HG03439 (cell line): Measurements from ENCODE around the gene ST3GAL3.

Source experiments
- ATAC-seq: cut with Tn5 transposase; IDR thresholded peaks from one replicate; pipeline ENCODE4 v1.9.1; 2021; ENCODE audit warnings: mild to moderate bottlenecking, moderate library complexity; ENCODE audit not compliant: unreplicated experiment

Gene ST3GAL3

DNA sequence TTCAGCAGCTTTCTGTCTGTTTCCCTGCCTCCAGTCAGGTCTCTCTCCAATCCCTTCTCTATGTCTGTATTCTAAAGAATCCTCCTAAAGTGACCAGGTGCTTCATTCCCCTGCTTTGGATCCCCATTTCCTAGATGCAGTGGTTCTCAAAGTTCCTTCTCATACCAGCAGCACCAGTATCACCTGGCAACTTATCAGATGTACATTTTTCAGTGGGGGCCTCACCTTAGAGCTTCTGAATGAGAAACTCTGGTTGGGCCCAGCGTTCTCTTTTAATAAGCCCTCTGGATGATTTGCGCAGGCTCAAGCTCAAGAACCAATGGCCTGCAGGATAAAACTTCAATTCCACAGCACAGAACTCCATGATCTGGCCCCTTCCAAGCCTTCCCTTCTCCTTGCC lies 200.9 kb downstream of the ST3GAL3 start:
- no peak for ATAC-seq

DNA sequence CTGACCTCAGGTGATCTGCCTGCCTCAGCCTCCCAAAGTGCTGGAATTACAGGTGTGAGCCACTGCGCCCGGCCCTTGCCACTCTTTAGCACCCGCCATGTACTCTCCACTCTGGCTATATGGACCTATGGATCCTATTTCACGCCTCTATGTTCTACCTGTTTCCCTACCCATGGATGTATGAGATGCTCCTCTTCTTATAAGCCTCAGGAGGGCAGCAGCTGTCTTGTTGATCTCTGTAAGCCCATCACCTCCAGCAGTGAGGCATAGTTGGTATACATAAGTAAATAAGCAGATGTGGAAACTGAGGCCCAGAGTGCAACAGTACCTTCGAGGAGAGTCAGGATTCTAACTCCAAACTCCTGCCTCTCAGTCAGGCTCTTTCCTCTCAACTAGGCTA lies 201.5 kb downstream of the ST3GAL3 start:
- ATAC-seq, result no peak

DNA sequence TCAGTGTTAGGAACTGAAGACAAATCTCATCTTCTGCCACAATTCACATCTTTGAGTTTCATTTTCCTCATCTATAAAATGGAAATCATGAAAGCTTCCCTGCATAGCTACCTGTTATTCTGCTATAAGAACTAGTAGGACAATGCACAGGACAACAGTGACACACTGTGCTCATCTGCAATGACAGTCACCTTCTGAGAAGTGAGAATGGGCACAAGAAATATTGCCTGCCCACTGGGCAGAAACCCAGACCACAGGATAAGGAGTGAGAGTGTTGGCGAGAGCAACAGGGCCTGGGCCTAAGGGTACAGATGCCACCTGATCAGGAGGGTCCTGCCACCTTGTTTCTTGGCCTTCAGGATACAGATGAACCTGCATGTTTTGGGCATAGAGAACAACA lies 203.0 kb downstream of the ST3GAL3 start:
- ATAC-seq, result no peak

DNA sequence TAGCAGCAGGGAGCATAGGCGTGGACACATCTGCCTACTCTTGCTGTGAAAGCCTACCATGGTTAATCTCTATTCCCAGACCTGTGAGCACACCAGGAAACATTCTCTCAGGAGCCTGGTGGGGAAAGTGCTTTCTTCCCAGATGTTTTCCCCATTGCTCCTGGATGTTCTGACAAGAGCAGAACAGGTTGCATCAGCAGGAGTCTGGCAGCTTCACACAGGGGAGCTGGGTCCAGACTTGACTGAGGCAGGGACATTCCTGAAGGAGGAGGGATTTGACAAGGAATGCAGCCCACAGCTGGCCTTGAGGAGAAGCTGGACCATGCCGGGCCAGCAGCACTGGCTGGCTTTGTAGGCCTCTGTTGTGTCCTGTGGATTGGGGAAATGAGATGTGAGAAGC lies 205.3 kb downstream of the ST3GAL3 start:
- ATAC-seq, result no peak

DNA sequence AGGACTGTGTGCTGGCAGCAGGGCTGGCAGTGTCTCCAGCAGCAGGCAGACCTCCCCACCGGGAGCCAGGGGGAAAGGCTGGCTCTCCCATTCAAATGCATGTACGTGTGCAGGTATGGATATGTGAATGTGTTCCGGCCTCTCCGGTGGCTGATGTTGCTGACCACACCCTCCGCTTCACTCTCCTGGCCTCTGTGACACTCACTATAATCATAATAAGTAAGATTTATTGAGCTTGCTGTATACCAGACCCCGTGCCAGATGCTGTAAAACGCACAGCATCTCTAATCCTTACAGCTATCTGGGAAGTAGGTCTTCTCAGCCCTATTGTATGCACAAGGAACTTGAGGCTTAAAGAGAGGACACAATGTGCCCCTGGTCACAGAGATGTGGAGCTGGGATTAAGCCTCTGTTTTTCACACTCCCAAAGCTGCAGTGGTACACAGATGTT lies 205.7 kb downstream of the ST3GAL3 start:
- ATAC-seq, result no peak

DNA sequence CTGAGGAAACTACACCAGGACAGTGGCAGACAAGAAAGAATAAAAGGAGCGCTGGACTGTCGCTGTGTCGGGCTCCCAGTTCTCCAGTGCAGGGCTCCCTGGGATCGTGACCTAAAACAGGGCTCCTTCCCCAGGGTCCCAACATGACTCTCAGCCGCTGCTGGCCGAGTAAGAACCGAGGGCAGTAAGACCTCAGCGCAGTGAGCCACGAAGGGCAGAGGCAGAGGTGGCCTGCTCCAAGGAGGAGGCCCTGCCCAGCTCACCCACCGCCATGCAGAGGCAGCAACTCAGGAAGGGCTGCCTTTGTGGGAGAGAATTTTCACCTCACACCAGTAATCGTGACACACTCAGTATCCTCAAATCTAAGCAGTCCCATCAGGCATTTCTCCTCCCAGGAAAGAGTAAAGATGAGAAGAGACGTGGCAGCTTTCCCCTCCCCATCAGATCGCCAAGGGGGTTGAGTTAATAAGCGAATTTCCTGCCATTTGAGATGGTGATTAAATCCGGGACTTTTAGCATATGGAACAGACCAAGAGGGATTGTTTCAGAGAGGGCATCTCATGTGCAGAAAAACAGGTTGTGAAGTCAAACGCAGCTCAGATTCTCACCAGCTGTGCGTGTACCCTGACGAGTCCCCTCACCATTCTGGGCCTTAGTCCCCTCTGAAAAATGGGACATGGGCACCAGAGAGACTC lies 206.5 kb downstream of the ST3GAL3 start:
- ATAC-seq, result no peak

DNA sequence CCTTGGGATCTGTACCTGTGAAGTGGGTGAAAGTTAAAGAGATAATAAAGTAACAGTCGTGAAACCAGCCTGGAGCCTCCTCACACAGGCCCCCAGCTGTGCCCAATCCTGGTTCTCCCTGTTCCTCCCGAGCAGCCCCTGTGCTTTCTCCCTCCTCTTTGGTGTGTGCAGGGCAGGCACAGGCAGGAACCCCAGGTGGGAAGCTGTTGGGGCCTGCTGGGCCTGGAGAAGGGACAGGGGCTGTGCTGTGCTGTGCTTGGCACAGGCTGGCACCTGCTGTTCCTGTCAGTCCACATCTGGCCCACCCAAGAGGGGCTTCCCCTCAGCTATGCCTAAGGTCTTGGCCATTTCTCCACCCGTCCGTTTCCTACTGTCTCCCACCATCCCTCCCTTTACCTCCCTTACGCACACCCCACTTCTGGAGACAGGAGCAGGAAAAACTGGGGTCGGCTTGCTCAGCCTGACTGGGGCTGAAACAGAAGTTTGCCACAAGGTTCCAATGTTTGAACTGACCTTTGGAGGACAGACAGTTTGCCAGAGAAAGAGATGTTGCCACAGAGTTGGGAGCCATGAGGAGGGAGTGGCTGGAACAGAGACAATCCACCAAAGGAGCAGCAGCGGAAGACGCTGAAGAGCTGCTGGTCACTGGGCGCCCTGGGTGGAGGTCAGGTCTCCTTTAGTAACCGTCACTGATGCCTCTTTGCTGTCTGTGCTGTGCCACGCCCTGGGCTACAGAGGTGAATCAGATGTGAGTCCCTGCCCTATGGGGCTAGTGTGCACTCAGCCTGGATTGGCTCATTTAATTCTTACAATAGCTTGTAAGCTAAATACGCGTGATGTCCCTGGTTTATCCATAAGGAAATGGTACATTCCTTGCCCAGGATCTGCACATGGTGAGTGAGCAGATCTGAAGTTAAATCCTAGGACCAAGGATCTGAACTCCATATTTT lies 207.5 kb downstream of the ST3GAL3 start:
- no peak for ATAC-seq

DNA sequence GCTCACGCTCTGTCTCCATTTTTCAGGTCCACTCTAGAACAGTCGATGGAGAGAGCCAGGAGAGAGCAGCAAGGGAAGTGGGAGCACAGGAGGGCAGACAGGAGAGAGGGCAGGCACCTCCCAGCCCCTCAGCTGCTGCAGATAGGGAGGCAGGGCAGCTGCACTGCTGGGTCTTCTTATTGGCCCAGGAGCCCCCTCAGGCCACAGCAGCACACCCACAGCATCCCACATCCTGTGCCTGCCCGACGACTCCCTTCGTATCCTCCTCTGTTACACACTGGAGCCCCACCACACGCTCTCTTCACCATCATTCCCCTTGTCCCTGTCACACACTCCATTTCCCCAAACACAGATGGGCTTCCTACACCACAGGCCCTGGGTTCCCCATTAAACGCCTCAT lies 212.6 kb downstream of the ST3GAL3 start:
- ATAC-seq, result no peak

DNA sequence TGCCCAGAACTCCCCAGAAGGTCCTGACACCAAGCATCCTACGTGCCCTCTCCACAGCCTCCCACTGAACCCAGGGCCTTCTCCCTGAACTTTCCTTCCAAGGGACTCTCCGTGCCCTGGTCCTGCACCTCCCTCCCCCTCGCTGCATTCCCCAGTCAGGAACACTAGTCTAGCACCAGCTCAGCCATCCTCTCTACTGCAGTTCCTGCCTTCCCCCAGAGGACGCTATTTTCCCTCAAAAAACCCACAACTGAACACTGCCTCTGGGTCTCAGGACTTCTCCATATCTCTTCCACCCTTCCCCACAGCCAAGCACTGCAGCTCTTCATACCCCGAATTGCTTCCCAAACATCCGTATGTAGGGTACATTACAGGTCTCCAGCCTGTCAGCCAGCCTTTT lies 213.7 kb downstream of the ST3GAL3 start:
- no peak for ATAC-seq

DNA sequence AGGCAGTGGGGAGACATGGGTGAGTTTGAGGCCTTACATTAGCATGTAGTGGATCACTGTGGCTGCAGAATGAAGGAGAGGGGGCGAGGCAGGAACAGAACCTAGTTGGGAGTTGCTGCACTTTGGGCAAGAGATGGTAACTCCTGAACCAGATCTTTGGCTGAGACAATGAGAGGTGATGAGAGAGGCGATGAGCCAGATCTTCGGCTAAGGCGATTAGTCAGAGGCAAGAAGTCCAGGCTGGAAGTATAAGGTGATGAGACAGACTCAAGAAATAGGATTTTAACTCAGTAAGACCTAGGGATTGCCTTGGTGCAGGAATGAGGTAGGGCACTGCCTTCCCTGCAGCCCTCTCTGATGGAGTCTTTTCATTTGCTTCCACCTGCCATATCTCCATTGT lies 217.2 kb downstream of the ST3GAL3 start:
- ATAC-seq, result no peak

DNA sequence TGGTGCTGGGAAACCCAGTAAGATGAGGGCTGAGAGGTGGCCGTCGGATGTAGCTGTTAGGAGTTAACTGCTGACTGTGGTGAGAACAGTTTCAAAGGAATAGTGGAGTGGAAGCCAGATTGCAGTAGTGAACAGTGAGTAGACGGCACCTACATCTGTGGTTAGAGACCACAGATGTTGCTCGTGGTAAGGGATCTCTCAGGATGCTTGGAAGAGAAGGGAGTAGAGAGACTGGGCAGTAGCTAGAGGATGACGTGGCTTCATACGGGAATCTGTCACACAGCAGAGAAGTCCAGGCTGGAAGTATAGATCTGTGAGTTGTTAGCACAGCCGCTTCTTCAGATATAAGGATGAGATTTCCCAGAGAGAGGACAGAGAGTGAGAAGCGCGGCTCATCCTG lies 218.5 kb downstream of the ST3GAL3 start:
- ATAC-seq, result no peak

DNA sequence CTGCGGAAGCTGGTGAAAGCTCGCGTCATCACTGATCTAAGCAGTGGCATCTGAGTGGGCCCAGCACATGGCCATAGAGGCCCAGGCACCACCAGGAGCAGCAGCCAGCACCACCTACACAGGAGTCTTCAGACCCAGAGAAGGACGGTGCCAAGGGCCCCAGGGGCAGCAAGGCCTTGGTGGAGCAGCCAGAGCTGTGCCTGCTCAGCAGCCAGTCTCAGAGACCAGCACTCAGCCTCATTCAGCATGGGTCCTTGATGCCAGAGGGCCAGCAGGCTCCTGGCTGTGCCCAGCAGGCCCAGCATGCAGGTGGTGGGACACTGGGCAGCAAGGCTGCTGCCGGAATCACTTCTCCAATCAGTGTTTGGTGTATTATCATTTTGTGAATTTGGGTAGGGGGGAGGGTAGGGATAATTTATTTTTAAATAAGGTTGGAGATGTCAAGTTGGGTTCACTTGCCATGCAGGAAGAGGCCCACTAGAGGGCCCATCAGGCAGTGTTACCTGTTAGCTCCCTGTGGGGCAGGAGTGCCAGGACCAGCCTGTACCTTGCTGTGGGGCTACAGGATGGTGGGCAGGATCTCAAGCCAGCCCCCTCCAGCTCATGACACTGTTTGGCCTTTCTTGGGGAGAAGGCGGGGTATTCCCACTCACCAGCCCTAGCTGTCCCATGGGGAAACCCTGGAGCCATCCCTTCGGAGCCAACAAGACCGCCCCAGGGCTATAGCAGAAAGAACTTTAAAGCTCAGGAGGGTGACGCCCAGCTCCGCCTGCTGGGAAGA lies 223.0 kb downstream of the ST3GAL3 start:
- no peak for ATAC-seq

DNA sequence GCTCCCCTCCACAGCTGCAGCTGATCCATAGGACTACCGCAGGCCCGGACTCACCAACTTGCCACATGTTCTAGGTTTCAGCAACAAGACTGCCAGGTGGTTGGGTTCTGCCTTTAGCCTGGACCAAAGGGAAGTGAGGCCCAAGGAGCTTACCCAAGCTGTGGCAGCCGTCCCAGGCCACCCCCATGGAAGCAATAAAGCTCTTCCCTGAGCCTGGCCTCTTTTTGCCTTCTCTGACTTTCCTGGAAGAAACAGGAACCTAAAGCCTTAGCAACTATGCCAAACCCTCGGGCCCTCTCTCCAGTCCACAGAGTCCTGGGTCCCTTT lies 223.6 kb downstream of the ST3GAL3 start:
- ATAC-seq, result no peak

DNA sequence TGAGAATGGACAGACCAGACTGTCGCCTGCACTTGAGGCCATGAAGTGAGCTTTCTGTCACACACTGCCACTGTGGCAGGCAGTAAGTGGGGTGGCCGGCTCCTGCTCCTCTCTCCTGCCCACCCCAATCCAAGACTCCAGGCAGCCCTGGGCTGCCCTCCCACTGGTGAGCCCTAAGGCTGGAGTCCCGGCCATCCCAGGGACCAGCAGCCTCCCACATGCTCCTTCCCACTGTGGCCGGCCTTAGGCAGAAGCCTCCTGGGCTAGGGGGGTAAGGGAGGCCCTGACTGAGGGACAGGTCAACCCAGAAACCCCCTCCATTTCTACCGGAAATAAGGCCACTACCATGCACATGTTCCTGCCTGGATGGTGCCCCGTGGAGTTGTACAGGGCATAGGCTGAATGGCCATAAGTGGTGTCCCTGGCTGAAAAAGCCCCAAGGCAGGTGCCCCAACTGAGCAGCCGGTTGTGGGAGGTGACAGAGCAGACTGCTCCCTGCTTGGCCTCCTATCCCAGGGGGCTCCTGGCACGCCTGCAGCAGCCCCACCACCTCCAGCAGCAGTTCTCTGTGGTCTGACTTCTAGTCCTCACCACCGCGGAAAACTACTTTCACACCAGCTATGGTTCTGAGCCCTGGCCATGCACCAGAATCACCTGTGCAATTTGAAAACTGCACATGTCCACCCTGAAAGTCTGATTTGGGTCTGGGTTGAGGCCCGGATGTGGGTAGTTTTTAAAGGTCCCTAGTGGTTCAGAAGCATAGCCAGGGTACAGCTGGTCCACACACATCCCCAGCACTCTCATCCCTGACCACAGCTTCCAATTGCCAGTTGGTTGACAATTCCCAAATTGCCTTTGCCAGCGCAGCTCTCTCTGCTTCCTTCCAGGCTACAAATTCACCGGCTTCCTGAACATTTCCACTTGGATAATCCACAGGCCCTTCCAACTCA lies 224.7 kb downstream of the ST3GAL3 start:
- ATAC-seq, result no peak

DNA sequence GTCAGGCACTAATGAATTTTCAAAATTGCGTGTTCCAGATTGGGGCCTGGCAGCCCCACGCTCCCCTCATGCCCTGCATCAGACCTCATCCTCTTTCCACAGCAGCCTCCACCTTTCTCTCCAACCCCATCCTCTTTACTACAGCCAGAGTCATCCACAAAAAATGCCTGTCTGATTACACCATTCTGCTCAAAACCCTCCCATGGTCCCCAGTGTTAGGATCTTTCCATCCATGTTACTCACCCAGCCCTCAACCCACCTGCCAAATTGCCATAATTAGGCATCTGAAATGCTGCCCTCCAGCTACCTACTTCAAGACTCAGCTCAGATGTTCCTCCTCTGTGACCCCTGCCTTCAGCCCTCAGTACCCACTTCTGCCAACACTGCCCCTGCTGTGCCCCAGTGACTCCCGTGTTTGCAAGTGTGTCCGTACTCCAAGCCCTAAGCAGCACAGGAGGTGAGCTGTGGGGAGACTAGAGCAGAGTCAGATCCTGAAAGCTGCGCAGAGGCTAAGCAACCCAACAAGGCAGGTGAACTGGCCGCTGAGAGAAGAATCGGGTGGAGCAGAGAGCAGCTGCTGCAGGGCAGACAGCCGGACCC lies 225.6 kb downstream of the ST3GAL3 start:
- no peak for ATAC-seq

DNA sequence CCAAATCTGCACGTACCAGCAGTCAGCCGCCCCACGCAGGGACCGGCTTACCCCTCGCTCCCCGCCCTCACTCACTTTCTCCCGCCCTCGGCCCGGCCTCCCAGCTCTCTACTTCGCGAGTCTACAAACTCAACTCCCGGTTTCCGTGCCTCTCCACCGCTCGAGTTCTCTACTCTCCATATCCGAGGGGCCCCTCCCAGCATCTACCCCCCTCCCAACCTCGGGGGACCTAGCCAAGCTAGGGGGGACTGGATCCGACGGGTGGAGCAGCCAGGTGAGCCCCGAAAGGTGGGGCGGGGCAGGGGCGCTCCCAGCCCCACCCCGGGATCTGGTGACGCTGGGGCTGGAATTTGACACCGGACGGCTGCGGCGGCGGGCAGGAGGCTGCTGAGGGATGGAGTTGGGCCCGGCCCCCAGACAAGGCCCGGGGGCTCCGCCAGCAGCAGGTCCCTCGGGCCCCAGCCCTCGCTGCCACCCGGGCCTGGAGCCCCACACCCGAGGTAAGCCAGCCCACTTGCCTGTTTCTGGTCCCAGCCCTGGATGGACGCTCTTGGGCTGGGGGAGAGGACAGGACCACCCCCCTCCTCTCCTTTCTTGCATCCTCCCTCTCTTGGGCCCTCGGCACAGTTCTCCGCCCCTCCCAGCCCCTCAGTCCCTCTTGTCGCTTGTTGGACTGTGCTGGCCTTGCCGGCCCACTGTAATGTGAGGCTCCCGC lies 226.2 kb downstream of the ST3GAL3 start, which contains the start of gene ARTN:
Gene ARTN (plus strand): TSS at position 416 of the 715 bp plus-strand sequence. CDS start 1,856 bp downstream, outside the sequence.
- no peak for ATAC-seq

DNA sequence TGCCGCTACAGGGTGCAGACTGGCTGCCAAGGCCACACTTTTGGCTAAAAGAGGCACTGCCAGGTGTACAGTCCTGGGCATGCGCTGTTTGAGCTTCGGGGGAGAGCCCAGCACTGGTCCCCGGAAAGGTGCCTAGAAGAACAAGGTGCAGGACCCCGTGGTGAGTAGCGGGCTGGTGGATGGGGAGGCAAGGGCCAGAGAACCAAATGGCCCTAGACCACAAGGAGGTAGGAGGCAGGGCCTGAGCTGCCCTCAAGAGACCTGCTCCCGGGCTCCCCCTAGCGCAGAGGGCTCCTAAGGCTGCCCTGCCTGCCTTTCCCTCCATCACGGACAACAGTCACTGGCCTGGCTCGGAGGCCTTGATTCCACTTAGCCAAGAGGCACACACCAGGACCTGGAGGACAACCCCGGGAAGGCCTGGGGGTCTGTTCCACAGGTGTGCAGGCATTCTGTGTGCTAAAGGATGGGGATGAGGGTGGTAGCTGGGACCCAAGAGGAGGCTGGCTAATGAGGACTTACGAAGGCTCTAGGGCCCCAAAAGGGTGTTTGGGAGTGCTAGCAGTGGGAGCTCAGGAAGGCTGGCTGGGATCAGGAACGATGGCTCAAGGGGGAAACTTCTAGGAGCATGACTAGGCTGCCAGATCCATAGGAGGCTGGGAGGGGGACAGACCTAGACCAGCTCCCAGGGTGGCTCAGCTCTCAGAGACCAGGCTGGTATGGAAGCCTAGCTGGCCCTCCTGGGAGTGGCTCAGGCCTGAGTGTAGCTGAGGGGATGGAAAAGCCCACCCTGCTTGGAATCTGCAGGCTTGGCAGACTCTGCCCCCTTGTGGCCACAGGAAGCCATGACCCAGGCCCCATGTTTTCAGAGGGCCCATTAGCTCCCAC lies 227.0 kb downstream of the ST3GAL3 start:
- ATAC-seq, result no peak

DNA sequence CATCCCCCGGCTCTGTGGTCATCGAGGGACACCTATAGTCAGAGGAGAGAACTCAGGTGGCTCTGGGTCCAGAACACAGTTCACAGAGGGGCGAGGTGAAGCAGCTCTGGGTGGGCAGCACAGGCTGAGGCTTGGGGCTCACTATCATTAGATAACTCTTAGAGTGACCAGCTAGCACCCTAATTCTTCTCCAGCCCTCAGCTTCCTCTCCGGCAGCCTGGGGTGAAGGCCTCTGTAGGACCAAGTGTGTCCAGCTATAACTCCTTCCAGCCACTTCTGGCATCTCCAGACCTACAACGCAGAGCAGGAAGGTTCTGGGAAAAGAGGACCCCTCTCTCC lies 227.6 kb downstream of the ST3GAL3 start:
- ATAC-seq, result no peak
